HepG2 (cell line): ENCODE results near the gene HOXD3. TPM values are rescaled to one million over a fixed set of nuclear protein-coding genes. Genes with fewer than 3 reads are reported as not detected.

Experiments used
- ATAC-seq: fragments of 200-7000 bp; cut with Tn5 transposase; 3 replicates; pipeline ENCODE4 v1.9.1; 2020; ENCODE audit warnings: mild to moderate bottlenecking, moderate library complexity
- BruUV-seq: library from RNA; stranded (reverse); fragments of 400-500 nt; replicated peaks from 2 replicates; lab custom pipeline; 2021; lab: Mats Ljungman, UMichigan
- CTCF ChIA-PET: fragments of 300-600 bp; formaldehyde crosslinking; extraction: SDS; loops from one replicate; lab custom pipeline; 2021; ENCODE audit warnings: low total read pairs, inconsistent platforms, low intra/inter-chr PET ratio; lab: Yijun Ruan, JAX
- POLR2A ChIA-PET: fragments of 350-600 bp; sonication (Branson Sonifier 250); formaldehyde crosslinking; loops from one replicate; lab custom pipeline; 2020; ENCODE audit warnings: antibody characterized with exemption, inconsistent platforms; lab: Yijun Ruan, JAX
- DNase-seq: peaks from one replicate; pipeline ENCODE4 v3.0.0-alpha.2; 2015; ENCODE audit warnings: low spot score
- FAIRE-seq: peaks from 3 replicates; lab custom pipeline; 2011; peaks lifted over from hg19 to GRCh38; lab: Jason Lieb, UNC
- H2AFZ ChIP-seq: one replicate; pipeline ENCODE4 v1.6.1; 2011; ENCODE audit warnings: low read length, inconsistent platforms
- H3K27ac ChIP-seq: fragments of 300-600 bp; 3 replicates; pipeline ENCODE4 v1.8.0; 2011; ENCODE audit warnings: mixed run types, mild to moderate bottlenecking, mixed read lengths, low read length, inconsistent platforms; ENCODE audit not compliant: insufficient read depth; ENCODE audit errors: extremely low read length
- H3K27me3 ChIP-seq, 2 experiments: fragments of 200-600 bp in 1 of 2; 2 replicates in 1 of 2; 3 replicates in 1 of 2; pipeline versions ENCODE4 v1.6.0 to v1.8.0; 2011; ENCODE audit warnings: low read length in 2 of 2, mild to moderate bottlenecking in 2 of 2, moderate library complexity in 2 of 2, inconsistent platforms in 1 of 2; ENCODE audit not compliant: insufficient read depth in 2 of 2, control insufficient read depth in 1 of 2
- H3K36me3 ChIP-seq, 2 experiments: fragments of 200-600 bp in 1 of 2; replicated peaks in 1 of 2; 2 replicates in 1 of 2; 3 replicates in 1 of 2; pipeline versions ENCODE4 v1.5.1 to v1.8.0; 2011; ENCODE audit warnings: low read length in 2 of 2, inconsistent platforms in 1 of 2; ENCODE audit not compliant: insufficient read depth in 2 of 2, control insufficient read depth in 1 of 2
- H3K4me1 ChIP-seq: 2 replicates; pipeline ENCODE4 v1.5.1; 2012; ENCODE audit warnings: low read length, inconsistent platforms; ENCODE audit not compliant: insufficient read depth
- H3K4me2 ChIP-seq: 2 replicates; pipeline ENCODE4 v1.6.0; 2011; ENCODE audit warnings: low read depth, low read length, inconsistent platforms
- H3K4me3 ChIP-seq, 3 experiments: fragments of 200-600 bp in 1 of 3; sonication (generic), shearing (Covaris generic) in 1 of 3; replicated peaks in 1 of 3; 2 replicates each; pipeline ENCODE4 v1.5.1; 2011 to 2016; ENCODE audit warnings: low read length in 3 of 3, inconsistent platforms in 2 of 3, low read depth in 2 of 3, mild to moderate bottlenecking in 2 of 3, control low read depth in 1 of 3, mixed read lengths in 1 of 3; ENCODE audit not compliant: insufficient read depth in 1 of 3
- H3K79me2 ChIP-seq: one replicate; pipeline ENCODE4 v1.6.1; 2011; ENCODE audit warnings: low read length, inconsistent platforms; ENCODE audit not compliant: insufficient read depth
- H3K9ac ChIP-seq: 2 replicates; pipeline ENCODE4 v1.6.0; 2011; ENCODE audit warnings: mild to moderate bottlenecking, low read depth, low read length, inconsistent platforms; ENCODE audit not compliant: insufficient read depth
- H3K9me3 ChIP-seq: 2 replicates; pipeline ENCODE4 v1.5.1; 2012; ENCODE audit warnings: mild to moderate bottlenecking, low read length
- H4K20me1 ChIP-seq: 2 replicates; pipeline ENCODE4 v1.6.0; 2011; ENCODE audit warnings: inconsistent platforms, mild to moderate bottlenecking, low read length, moderate library complexity; ENCODE audit not compliant: insufficient read depth
- CBX2 ChIP-seq, 2 experiments: fragments of 200-600 bp in 1 of 2; sonication (generic); formaldehyde crosslinking in 1 of 2; IDR thresholded peaks; 2 replicates each; pipeline versions ENCODE4 v1.7.0 to v1.8.1; 2018 to 2022; ENCODE audit warnings: low read depth in 2 of 2, low read length in 1 of 2, mild to moderate bottlenecking in 1 of 2, missing genetic modification reagents in 1 of 2
- CREM ChIP-seq, 2 experiments: sonication (generic) in 1 of 2; formaldehyde crosslinking in 1 of 2; IDR thresholded peaks; 2 replicates each; pipeline versions ENCODE4 v1.4.0 to v1.6.1; 2016 to 2020; ENCODE audit warnings: antibody characterized with exemption in 1 of 2, mild to moderate bottlenecking in 1 of 2, missing genetic modification reagents in 1 of 2
- EZH2 ChIP-seq: conservative IDR thresholded peaks from 2 replicates; pipeline ENCODE4 v1.6.1; 2012; ENCODE audit warnings: mild to moderate bottlenecking, low read depth, low read length, moderate library complexity
- FOXA1 ChIP-seq, 2 experiments: fragments of 450-650 bp in 1 of 2; sonication (generic) in 1 of 2; formaldehyde crosslinking in 1 of 2; IDR thresholded peaks; 2 replicates each; pipeline versions ENCODE4 v1.4.0 to v1.6.1; 2016 to 2020; ENCODE audit warnings: missing genetic modification reagents in 1 of 2
- HNF4G ChIP-seq, 2 experiments: sonication (generic) in 1 of 2; formaldehyde crosslinking in 1 of 2; IDR thresholded peaks; 2 replicates each; pipeline versions ENCODE4 v1.4.0 to v1.6.1; 2011 to 2020; ENCODE audit warnings: borderline replicate concordance in 2 of 2, low read depth in 2 of 2, mild to moderate bottlenecking in 2 of 2, low read length in 1 of 2, missing genetic modification reagents in 1 of 2, moderate library complexity in 1 of 2
- ZBTB2 ChIP-seq: sonication (generic); formaldehyde crosslinking; IDR thresholded peaks from 2 replicates; pipeline ENCODE4 v1.8.0; 2022; ENCODE audit warnings: low read depth, missing genetic modification reagents
- ZIK1 ChIP-seq: sonication (generic); formaldehyde crosslinking; IDR thresholded peaks from 2 replicates; pipeline ENCODE4 v1.5.0; 2020; ENCODE audit warnings: mild to moderate bottlenecking, low read depth, missing genetic modification reagents, borderline replicate concordance
- ZMAT5 ChIP-seq: sonication (generic); formaldehyde crosslinking; IDR thresholded peaks from 2 replicates; pipeline ENCODE4 v1.5.0; 2020; ENCODE audit warnings: mild to moderate bottlenecking, low read depth, missing genetic modification reagents, borderline replicate concordance
- ZNF773 ChIP-seq: sonication (generic); formaldehyde crosslinking; IDR thresholded peaks from 2 replicates; pipeline ENCODE4 v1.4.0; 2020; ENCODE audit warnings: missing genetic modification reagents, borderline replicate concordance
- WGBS: methylation state at CpG from one replicate; pipeline ENCODE4 v1.1.6; 2017; ENCODE audit warnings: low lambda C conversion rate; 5-methylcytosine and 5-hydroxymethylcytosine counted together
- in situ Hi-C: cut with HindIII; loops from 2 replicates; pipeline ENCODE4 v1.10.0; 2017; ENCODE audit warnings: low pct_unique_long_range_greater_than_20kb; ENCODE audit not compliant: extremely low pct_ligation_motif_present
- intact Hi-C: fragments of 100-400 bp; cut with micrococcal nuclease; formaldehyde crosslinking; loops from one replicate; pipeline ENCODE4 v1.10.0; 2022; ENCODE audit not compliant: unreplicated experiment
- polyA plus RNA-seq, 8 experiments: library from polyadenylated mRNA; depleted of rRNA in 3 of 8; stranded (reverse) in 7 of 8; unstranded in 1 of 8; fragments of >200 nt; fragmentation: Illumina TruSeq in 4 of 8; extraction: Trizol in 4 of 8; gene quantifications; 2 replicates each; pipeline versions ENCODE4 v1.2.1 to v1.2.3, GENCODE V29; 2011 to 2016; ENCODE audit warnings: low read depth in 4 of 8, missing spikeins in 1 of 8, mixed read lengths in 1 of 8; ENCODE audit not compliant: insufficient read depth in 1 of 8
- total RNA-seq, 5 experiments: library from RNA; depleted of rRNA; stranded (reverse); fragments of >200 nt; fragmentation: Illumina TruSeq; extraction: Trizol; gene quantifications; 2 replicates each; pipeline ENCODE4 v1.2.3, GENCODE V29; 2016; ENCODE audit warnings: low read depth in 1 of 5

Gene HOXD3
- total and polyA plus RNA-seq, 2 of the 13 experiments (the other 11 are each of a cell fraction or from before 2014, with no cell fraction given): 0.05 to 0.09 TPM

- H3K9me3 ChIP-seq: no peaks in the 10 kb centered on the region
- H2AFZ ChIP-seq: no peak overlapping the region
- peaks cover 27 to 98% of the 10 kb centered on the region in 2 experiments for H3K27me3 ChIP-seq
- H3K9ac ChIP-seq: no peak overlapping the region
- no peak overlapping the region for H3K4me3 ChIP-seq
- ChIA-PET CTCF (no interaction called here), POLR2A (no interaction called here)
- H3K27ac ChIP-seq: no peak overlapping the region
- 10% methylated on average over 13 of the region's 13 CpGs for WGBS
- intact Hi-C loops: no loop called here
- H3K4me2 ChIP-seq: no peak overlapping the region
- no TSS peak for BruUV-seq
- no peaks in the 10 kb centered on the region for H3K36me3 ChIP-seq
- TF ChIP-seq FOXA1 (IDR thresholded peaks at IDR 0.05) (no peak), FOXA1 (CRISPR knock-in tag; IDR thresholded peaks at IDR 0.05) (no peak), EZH2 (0 out of 2 replicates have a peak, but pooled peaks have one; percentile 56), ZNF773 (CRISPR knock-in tag) (no peak), CBX2 (IDR thresholded peaks at IDR 0.05; ENCODE audit: low read depth, low read length) (0 out of 2 replicates have a peak, but pooled peaks have one; percentile 48), CBX2 (CRISPR knock-in tag; IDR thresholded peaks at IDR 0.05; ENCODE audit: low read depth) (no peak), ZIK1 (CRISPR knock-in tag) (no peak), ZMAT5 (CRISPR knock-in tag) (no peak), HNF4G (IDR thresholded peaks at IDR 0.05; ENCODE audit: borderline replicate concordance, low read depth, low read length) (no peak), HNF4G (CRISPR knock-in tag; IDR thresholded peaks at IDR 0.05; ENCODE audit: borderline replicate concordance, low read depth) (no peak), ZBTB2 (CRISPR knock-in tag) (no peak), CREM (IDR thresholded peaks at IDR 0.05) (no peak), CREM (CRISPR knock-in tag; IDR thresholded peaks at IDR 0.05) (no peak)
- ATAC-seq (no peak), DNase-seq (no peak), FAIRE-seq (no peak)
- in situ Hi-C loops: no loop called here
- H4K20me1 ChIP-seq: no peaks in the 10 kb centered on the region; the same call in 1 of the 2 replicates
- H3K79me2 ChIP-seq: no peaks in the 10 kb centered on the region
- no peaks in the 10 kb centered on the region for H3K4me1 ChIP-seq
These were observed 36.5 kb upstream of the HOXD3 start for GRCh38 chr2:176120364-176121189.
